Endothelial cell of umbilical vein (primary cell): Measurements from ENCODE around the gene NCOA3. TPM values are rescaled to one million over a fixed set of nuclear protein-coding genes. Genes with fewer than 3 reads are reported as not detected.

ENCODE experiments used
- BruUV-seq: library from RNA; stranded (reverse); fragments of 400-500 nt; replicated peaks from 2 replicates; lab custom pipeline; 2021; lab: Mats Ljungman, UMichigan
- CTCF ChIA-PET: fragments of 300-600, 350-600 bp; sonication (Branson Sonifier 250); formaldehyde crosslinking; loops from one replicate; lab custom pipeline; 2021; ENCODE audit warnings: antibody characterized with exemption, inconsistent platforms; lab: Charles Lee
- POLR2A ChIA-PET: fragments of 300-600, 350-600 bp; sonication (Branson Sonifier 250); formaldehyde crosslinking; loops from one replicate; lab custom pipeline; 2021; ENCODE audit warnings: antibody characterized with exemption, inconsistent platforms; lab: Charles Lee
- DNase-seq: peaks from one replicate; pipeline ENCODE4 v3.0.0-alpha.2; 2011; ENCODE audit warnings: low read depth, low spot score
- FAIRE-seq: peaks from 2 replicates; lab custom pipeline; 2011; peaks lifted over from hg19 to GRCh38; lab: Jason Lieb, UNC
- H2AFZ ChIP-seq: 2 replicates; pipeline ENCODE4 v1.6.0; 2012; ENCODE audit warnings: low read depth, low read length, control low read depth, inconsistent platforms
- H3K27ac ChIP-seq: 2 replicates; pipeline ENCODE4 v1.5.1; 2011; ENCODE audit warnings: low read depth, mild to moderate bottlenecking, control low read depth, low read length, moderate library complexity; ENCODE audit not compliant: insufficient read depth
- H3K27me3 ChIP-seq, 2 experiments: 2 replicates each; pipeline versions ENCODE4 v1.6.0 to v1.6.1; 2011; ENCODE audit warnings: low read length in 2 of 2, mixed read lengths in 1 of 2; ENCODE audit not compliant: control insufficient read depth in 2 of 2, insufficient read depth in 2 of 2
- H3K36me3 ChIP-seq, 2 experiments: 2 replicates in 1 of 2; 3 replicates in 1 of 2; pipeline ENCODE4 v1.5.1; 2011; ENCODE audit warnings: low read length in 2 of 2, mild to moderate bottlenecking in 1 of 2, moderate library complexity in 1 of 2; ENCODE audit not compliant: control insufficient read depth in 2 of 2, insufficient read depth in 2 of 2; ENCODE audit errors: extremely low read depth in 1 of 2
- H3K4me1 ChIP-seq: 3 replicates; pipeline ENCODE4 v1.5.1; 2011; ENCODE audit warnings: mild to moderate bottlenecking, low read length; ENCODE audit not compliant: control insufficient read depth, insufficient read depth; ENCODE audit errors: extremely low read depth
- H3K4me2 ChIP-seq: 2 replicates; pipeline ENCODE4 v1.6.1; 2011; ENCODE audit warnings: low read length, control low read depth, mixed read lengths; ENCODE audit not compliant: insufficient read depth
- H3K4me3 ChIP-seq, 3 experiments: fragments of 200-600 bp in 1 of 3; sonication (generic), shearing (Covaris generic) in 1 of 3; replicated peaks in 1 of 3; 2 replicates each; pipeline ENCODE4 v1.5.1; 2011 to 2016; ENCODE audit warnings: control low read depth in 3 of 3, low read length in 3 of 3, mild to moderate bottlenecking in 2 of 3, inconsistent platforms in 1 of 3, low read depth in 1 of 3, moderate library complexity in 1 of 3; ENCODE audit not compliant: insufficient read depth in 1 of 3
- H3K79me2 ChIP-seq: 2 replicates; pipeline ENCODE4 v1.6.0; 2012; ENCODE audit warnings: low read length, inconsistent platforms; ENCODE audit not compliant: control insufficient read depth, insufficient read depth
- H3K9ac ChIP-seq: replicated peaks from 2 replicates; pipeline ENCODE3; 2011; ENCODE audit warnings: low read length, control low read depth; ENCODE audit not compliant: insufficient read depth; ENCODE audit errors: extremely low read depth
- H3K9me1 ChIP-seq: replicated peaks from 3 replicates; pipeline ENCODE4 v1.6.0; 2011; ENCODE audit warnings: mild to moderate bottlenecking, low read length; ENCODE audit not compliant: control insufficient read depth, insufficient read depth; ENCODE audit errors: extremely low read depth
- H3K9me3 ChIP-seq: replicated peaks from 2 replicates; pipeline ENCODE4 v1.5.1; 2012; ENCODE audit warnings: low read length, inconsistent platforms; ENCODE audit not compliant: control insufficient read depth, insufficient read depth
- H4K20me1 ChIP-seq: replicated peaks from 2 replicates; pipeline ENCODE3; 2011; ENCODE audit warnings: mild to moderate bottlenecking, low read length; ENCODE audit not compliant: control insufficient read depth, insufficient read depth; ENCODE audit errors: extremely low read depth
- EZH2 ChIP-seq: IDR thresholded peaks from 2 replicates; pipeline ENCODE4 v1.6.1; 2012; ENCODE audit warnings: borderline replicate concordance, low read depth, mild to moderate bottlenecking, moderate library complexity, low read length, inconsistent platforms; ENCODE audit not compliant: severe bottlenecking
- FOS ChIP-seq: IDR thresholded peaks from 2 replicates; pipeline ENCODE4 v1.6.1; 2011; ENCODE audit warnings: mild to moderate bottlenecking, low read length, moderate library complexity, borderline replicate concordance; ENCODE audit not compliant: insufficient read depth
- GATA2 ChIP-seq: IDR thresholded peaks from 2 replicates; pipeline ENCODE4 v1.7.0; 2011; ENCODE audit warnings: low read depth, mild to moderate bottlenecking, moderate library complexity, mixed read lengths, low read length; ENCODE audit not compliant: insufficient read length, insufficient read depth
- JUN ChIP-seq: IDR thresholded peaks from 2 replicates; pipeline ENCODE4 v1.6.1; 2011; ENCODE audit warnings: borderline replicate concordance, low read depth; ENCODE audit not compliant: insufficient read length, insufficient read depth
- MYC ChIP-seq: IDR thresholded peaks from one replicate; pipeline ENCODE4 v1.6.1; 2011; ENCODE audit warnings: mild to moderate bottlenecking, low read depth, low read length
- POLR2A ChIP-seq: IDR thresholded peaks from 2 replicates; pipeline ENCODE4 v1.6.1; 2012; ENCODE audit warnings: low read depth, mild to moderate bottlenecking, control low read depth, low read length
- POLR2AphosphoS5 ChIP-seq: IDR thresholded peaks from 2 replicates; pipeline ENCODE4 v1.6.1; 2012; ENCODE audit warnings: low read depth, mild to moderate bottlenecking, control low read depth, low read length, moderate library complexity; ENCODE audit not compliant: insufficient read depth
- dilution Hi-C: fragments of 300-500 bp; cut with MboI; formaldehyde crosslinking; loops from one replicate; pipeline ENCODE4 v1.15.0; 2019; ENCODE audit warnings: low sequenced_read_pairs; ENCODE audit not compliant: extremely low pct_ligation_motif_present
- intact Hi-C: fragments of 100-400 bp; cut with micrococcal nuclease; formaldehyde crosslinking; loops from one replicate; pipeline ENCODE4 v1.10.0; 2022
- polyA plus RNA-seq, 4 experiments: library from polyadenylated mRNA; depleted of rRNA in 3 of 4; stranded (reverse) in 3 of 4; unstranded in 1 of 4; fragments of >200 nt; gene quantifications; 2 replicates each; pipeline versions ENCODE4 v1.2.1 to v1.2.3, GENCODE V29; 2011 to 2012; ENCODE audit warnings: missing spikeins in 1 of 4
- total RNA-seq: library from RNA; stranded (reverse); gene quantifications from 2 replicates; pipeline ENCODE4 v1.2.3, GENCODE V29; 2021
- TF ChIP-seq, protein P1 (sequence below), 2 donors: IDR thresholded peaks; 1 replicate in 1 of 2; 2 replicates in 1 of 2; pipeline ENCODE4 v1.5.1; 2011; ENCODE audit warnings: low read length in 2 of 2, mild to moderate bottlenecking in 2 of 2, moderate library complexity in 2 of 2, control low read depth in 1 of 2, inconsistent platforms in 1 of 2, low read depth in 1 of 2; ENCODE audit not compliant: insufficient read depth in 1 of 2; ENCODE audit errors: extremely low read depth in 1 of 2
- TF ChIP-seq, protein P2 (sequence below): IDR thresholded peaks from 2 replicates; pipeline ENCODE4 v1.6.1; 2011; ENCODE audit not compliant: insufficient read depth, insufficient read length

The NCOA3 gene
- total and polyA plus RNA-seq, 2 donors (not counting 3 experiments of a cell fraction or from before 2014, with no cell fraction given), result 12.0 to 35.6 TPM

DNA sequence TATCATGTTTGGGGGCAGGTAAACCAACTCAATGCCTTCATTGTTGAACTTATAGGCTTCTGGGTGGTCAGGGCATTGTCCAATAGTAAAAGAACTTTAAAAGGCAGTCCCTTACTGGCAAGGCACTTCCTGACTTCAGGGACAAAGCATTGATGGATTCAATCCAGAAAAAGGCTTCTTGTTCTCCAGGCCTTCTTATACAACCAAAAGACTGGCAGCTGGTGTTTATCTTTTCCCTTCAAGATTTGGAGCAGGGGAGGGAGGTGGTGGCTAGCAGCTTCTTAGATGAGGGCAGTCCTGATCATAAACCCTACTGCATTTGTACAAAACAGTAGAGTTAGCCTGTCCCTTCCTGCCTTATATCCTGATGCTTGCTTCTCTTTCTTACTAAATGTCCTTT is 57.5 kb downstream of the NCOA3 start:
- no peak overlapping the region for H2AFZ ChIP-seq
- H3K4me2 ChIP-seq, result no peak overlapping the region
- no peaks in the 10 kb centered on the region for H4K20me1 ChIP-seq
- DNase-seq, result no peak
- no peak overlapping the region for H3K27ac ChIP-seq
- H3K27me3 ChIP-seq, result no peaks in the 10 kb centered on the region
- intact Hi-C loops, result no loop called here
- CTCF ChIA-PET, result interaction anchor here (1.5 kb wide), 1 partner anchor 10 kb away, joined by 5 read pairs; no protein-coding TSS in a partner anchor
- no peak overlapping the region for H3K9ac ChIP-seq
- POLR2A ChIA-PET, result no interaction called here
- BruUV-seq, result no TSS peak
- no peaks in the 10 kb centered on the region for H3K9me1 ChIP-seq
- TF ChIP-seq EZH2 (no peak), POLR2AphosphoS5 (no peak), POLR2A (no peak), MYC (no peak), FOS (no peak), JUN (no peak), GATA2 (no peak)
- TF ChIP-seq, protein P1, sequence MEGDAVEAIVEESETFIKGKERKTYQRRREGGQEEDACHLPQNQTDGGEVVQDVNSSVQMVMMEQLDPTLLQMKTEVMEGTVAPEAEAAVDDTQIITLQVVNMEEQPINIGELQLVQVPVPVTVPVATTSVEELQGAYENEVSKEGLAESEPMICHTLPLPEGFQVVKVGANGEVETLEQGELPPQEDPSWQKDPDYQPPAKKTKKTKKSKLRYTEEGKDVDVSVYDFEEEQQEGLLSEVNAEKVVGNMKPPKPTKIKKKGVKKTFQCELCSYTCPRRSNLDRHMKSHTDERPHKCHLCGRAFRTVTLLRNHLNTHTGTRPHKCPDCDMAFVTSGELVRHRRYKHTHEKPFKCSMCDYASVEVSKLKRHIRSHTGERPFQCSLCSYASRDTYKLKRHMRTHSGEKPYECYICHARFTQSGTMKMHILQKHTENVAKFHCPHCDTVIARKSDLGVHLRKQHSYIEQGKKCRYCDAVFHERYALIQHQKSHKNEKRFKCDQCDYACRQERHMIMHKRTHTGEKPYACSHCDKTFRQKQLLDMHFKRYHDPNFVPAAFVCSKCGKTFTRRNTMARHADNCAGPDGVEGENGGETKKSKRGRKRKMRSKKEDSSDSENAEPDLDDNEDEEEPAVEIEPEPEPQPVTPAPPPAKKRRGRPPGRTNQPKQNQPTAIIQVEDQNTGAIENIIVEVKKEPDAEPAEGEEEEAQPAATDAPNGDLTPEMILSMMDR (IDR thresholded peaks at IDR 0.05; ENCODE audit: extremely low read depth in 1 of 2, insufficient read depth in 1 of 2, low read depth in 1 of 2, low read length in 2 of 2), result no peak
- TF ChIP-seq, protein P2, sequence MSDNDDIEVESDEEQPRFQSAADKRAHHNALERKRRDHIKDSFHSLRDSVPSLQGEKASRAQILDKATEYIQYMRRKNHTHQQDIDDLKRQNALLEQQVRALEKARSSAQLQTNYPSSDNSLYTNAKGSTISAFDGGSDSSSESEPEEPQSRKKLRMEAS, result no peak
- no peaks in the 10 kb centered on the region for H3K4me1 ChIP-seq
- no peak overlapping the region for H3K4me3 ChIP-seq
- no peaks in the 10 kb centered on the region for H3K36me3 ChIP-seq
- H3K79me2 ChIP-seq, result peaks cover 61% of the 10 kb centered on the region
- no peaks in the 10 kb centered on the region for H3K9me3 ChIP-seq
- dilution Hi-C loops, result no loop called here
- no peak for FAIRE-seq
